HUES64 (cell line): Measurements from ENCODE around the gene SFTPB.
"Not testable (repeated sequence)": the region's sequence is repeated elsewhere in the genome, so short reads cannot be mapped to it uniquely, and the experiment has no call there.

Experiments used
- H3K27ac ChIP-seq: 2 replicates; pipeline ENCODE4 v1.7.0; 2013; ENCODE audit warnings: low read depth, low read length, inconsistent platforms
- H3K27me3 ChIP-seq: 2 replicates; pipeline ENCODE4 v1.6.1; 2013; ENCODE audit warnings: mild to moderate bottlenecking, low read length; ENCODE audit not compliant: insufficient read depth
- H3K36me3 ChIP-seq: 2 replicates; pipeline ENCODE4 v1.6.1; 2013; ENCODE audit warnings: mild to moderate bottlenecking, low read length; ENCODE audit not compliant: insufficient read depth
- H3K4me1 ChIP-seq: 2 replicates; pipeline ENCODE4 v1.6.1; 2013; ENCODE audit warnings: mild to moderate bottlenecking, low read length, moderate library complexity; ENCODE audit not compliant: insufficient read depth
- H3K4me3 ChIP-seq: 2 replicates; pipeline ENCODE4 v1.5.1; 2013; ENCODE audit warnings: mild to moderate bottlenecking, low read length, moderate library complexity
- H3K9ac ChIP-seq: 2 replicates; pipeline ENCODE4 v1.6.1; 2013; ENCODE audit warnings: mild to moderate bottlenecking, low read depth, low read length
- H3K9me3 ChIP-seq: 2 replicates; pipeline ENCODE4 v1.6.1; 2013; ENCODE audit warnings: low read depth, low read length; ENCODE audit not compliant: insufficient read depth
- WGBS: fragments of 150-250, 120-280 bp; methylation state at CpG from one replicate; pipeline ENCODE4 v1.1.7; 2013; ENCODE audit warnings: missing lambda C conversion rate; 5-methylcytosine and 5-hydroxymethylcytosine counted together

SFTPB gene

DNA sequence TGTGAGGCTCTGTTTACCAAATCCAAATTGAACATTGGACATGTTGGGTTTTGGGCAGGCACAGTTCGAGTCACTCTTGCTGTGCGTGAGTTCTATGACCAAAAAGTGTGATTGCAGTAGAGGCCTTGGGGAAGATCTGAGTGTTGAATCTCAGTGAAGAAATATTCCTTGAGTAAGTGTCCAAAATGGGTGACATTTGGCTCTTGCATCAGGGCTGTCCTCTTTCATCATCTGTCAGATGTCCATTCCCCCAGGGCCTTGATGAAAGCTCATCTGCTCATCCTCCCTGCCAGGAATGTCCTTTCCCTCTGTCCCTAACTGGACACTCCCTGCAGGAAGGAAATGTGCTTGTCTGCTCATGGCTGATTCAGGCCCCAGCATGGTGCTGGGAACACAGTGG is 6.4 kb upstream of the SFTPB start:
- 87% methylated on average over 2 of the region's 2 CpGs for WGBS
- Histone ChIP-seq H3K4me1 (no peaks in the 10 kb centered on the region), H3K9me3 (no peaks in the 10 kb centered on the region)

DNA sequence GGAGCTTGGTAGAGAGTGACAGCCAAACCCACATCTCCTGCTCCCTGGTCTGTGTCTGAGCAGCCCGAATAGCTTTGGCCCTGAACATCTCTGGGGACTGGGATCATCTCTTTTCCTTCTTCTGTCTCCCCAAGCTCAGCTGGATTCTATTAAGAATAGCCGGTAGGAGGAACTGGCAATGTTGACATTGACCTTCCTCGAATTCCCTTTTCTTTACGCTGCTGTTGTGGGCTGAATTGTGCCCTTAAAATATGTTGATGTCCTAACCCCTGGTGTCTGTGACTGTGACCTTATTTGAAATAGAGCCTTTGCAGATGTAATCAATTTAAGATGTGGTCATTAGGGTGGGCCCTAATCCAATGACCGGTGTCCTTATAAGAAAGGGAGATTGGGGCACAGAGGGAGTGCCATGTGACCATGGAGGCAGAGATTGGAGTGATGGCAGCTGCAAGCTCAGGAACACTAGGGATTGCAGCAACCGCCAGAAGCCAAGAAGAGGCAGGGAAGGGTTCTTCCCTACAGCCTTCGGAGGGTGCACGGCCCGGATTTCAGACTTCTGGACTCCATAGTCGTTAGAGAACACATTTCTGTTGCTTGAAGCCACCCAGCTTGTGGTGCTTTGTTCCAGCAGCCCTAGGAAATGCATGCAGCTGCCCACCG is 5.8 kb upstream of the SFTPB start:
- Histone ChIP-seq H3K27me3 (no peaks in the 10 kb centered on the region), H3K27ac (no peak overlapping the region), H3K4me3 (no peak overlapping the region), H3K9ac (no peak overlapping the region), H3K4me1 (no peaks in the 10 kb centered on the region), H3K36me3 (no peaks in the 10 kb centered on the region), H3K9me3 (no peaks in the 10 kb centered on the region)
- 80% methylated on average over 11 of the region's 11 CpGs for WGBS

More for the DNA sequence above, 6.4 kb upstream of the SFTPB start:
- H3K9ac ChIP-seq, result no peak overlapping the region
- 0 out of 2 replicates have a peak, but pooled peaks cover 2% of the 10 kb centered on the region for H3K27me3 ChIP-seq
- H3K4me3 ChIP-seq, result no peak overlapping the region
- no peaks in the 10 kb centered on the region for H3K36me3 ChIP-seq
- no peak overlapping the region for H3K27ac ChIP-seq

DNA sequence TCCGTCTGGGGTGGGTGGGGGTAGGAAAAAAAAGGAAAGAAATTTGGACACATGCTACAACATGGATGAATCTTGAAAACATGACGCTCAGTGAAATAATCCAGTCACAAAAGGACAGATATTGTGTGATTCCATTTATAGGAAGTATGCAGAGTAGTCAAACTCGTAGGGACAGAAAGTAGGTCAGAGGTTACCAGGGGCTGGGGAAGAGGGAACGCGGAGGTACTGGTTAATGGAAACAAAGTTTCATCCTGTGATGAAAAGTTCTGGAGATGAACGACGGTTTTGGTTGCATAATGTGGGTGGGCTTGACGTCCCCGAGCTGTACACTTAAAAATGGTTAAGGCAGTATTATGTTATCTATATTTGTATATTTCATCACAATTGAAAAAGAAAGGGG is 4.5 kb upstream of the SFTPB start:
- no peak overlapping the region for H3K27ac ChIP-seq
- H3K36me3 ChIP-seq, result no peaks in the 10 kb centered on the region
- H3K9me3 ChIP-seq, result no peaks in the 10 kb centered on the region
- no peaks in the 10 kb centered on the region for H3K4me1 ChIP-seq
- 89% methylated on average over 8 of the region's 9 CpGs for WGBS
- no peak overlapping the region for H3K4me3 ChIP-seq
- no peak overlapping the region for H3K9ac ChIP-seq
- no peaks in the 10 kb centered on the region for H3K27me3 ChIP-seq

DNA sequence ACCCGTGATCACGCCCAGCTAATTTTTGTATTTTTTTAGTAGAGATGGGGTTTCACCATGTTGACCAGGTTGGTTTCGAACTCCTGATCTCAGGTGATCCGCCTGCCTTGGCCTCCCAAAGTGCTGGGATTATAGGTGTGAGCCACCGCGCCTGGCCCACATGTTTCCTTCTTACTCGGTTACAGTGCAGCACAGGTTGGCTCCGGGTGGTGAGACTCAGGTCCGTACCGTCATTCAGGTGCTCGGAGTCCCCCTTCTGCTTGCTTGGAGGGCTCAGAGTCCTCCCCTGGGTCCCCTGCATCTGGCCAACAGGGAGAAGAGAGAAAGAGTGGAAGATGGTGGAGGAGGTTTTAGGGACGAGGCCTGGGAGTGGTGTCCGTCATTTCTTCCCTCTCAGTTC is 2.4 kb upstream of the SFTPB start:
- 89% methylated on average over 11 of the region's 13 CpGs for WGBS
- H3K9me3 ChIP-seq, H3K27me3 ChIP-seq, H3K4me3 ChIP-seq, H3K9ac ChIP-seq, H3K27ac ChIP-seq, H3K4me1 ChIP-seq, H3K36me3 ChIP-seq: not testable (repeated sequence)

DNA sequence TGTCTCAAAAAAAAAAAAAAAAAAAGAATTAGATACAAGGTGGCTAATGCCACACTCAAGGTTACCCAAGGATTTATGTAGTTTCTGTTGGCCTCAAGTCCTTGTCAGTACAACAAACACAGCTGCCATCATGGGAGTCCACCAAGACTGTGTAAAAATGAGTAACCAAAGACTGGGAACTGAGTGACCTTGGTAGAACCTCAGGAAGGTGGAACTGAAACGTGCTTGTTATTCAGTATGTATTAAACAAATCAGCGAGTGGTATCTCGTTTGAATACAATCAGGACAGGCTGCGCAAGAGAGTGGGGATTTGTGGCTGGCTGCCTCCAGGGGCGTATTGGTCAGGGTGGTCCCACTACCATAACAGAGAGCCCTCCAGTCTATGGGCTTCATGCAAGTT is 1.6 kb upstream of the SFTPB start:
- WGBS, result 85% methylated on average over 5 of the region's 5 CpGs
- H3K4me3 ChIP-seq, result no peak overlapping the region
- H3K36me3 ChIP-seq, result no peaks in the 10 kb centered on the region
- H3K4me1 ChIP-seq, result no peaks in the 10 kb centered on the region
- H3K9me3 ChIP-seq, result no peaks in the 10 kb centered on the region
- no peaks in the 10 kb centered on the region for H3K27me3 ChIP-seq
- H3K9ac ChIP-seq, result no peak overlapping the region
- no peak overlapping the region for H3K27ac ChIP-seq

DNA sequence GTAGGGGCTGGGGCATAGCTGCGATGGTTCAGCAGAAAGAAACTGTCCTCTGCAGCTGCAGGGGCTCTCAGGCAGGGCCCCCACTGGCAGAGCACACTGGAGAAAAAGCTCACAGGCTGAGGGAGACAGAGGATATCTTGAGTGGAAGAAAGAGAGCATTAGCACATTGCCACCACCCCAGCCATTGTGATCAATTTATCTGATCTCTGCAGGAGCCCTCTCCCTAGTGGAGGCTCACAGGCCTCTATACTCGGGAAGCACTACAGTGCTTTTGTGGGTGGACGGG is 801 bp upstream of the SFTPB start:
- no peaks in the 10 kb centered on the region for H3K9me3 ChIP-seq
- no peak overlapping the region for H3K9ac ChIP-seq
- WGBS, result 85% methylated on average over 3 of the region's 3 CpGs
- H3K27ac ChIP-seq, result no peak overlapping the region
- H3K36me3 ChIP-seq, result no peaks in the 10 kb centered on the region
- H3K27me3 ChIP-seq, result no peaks in the 10 kb centered on the region
- H3K4me3 ChIP-seq, result no peak overlapping the region
- no peaks in the 10 kb centered on the region for H3K4me1 ChIP-seq

DNA sequence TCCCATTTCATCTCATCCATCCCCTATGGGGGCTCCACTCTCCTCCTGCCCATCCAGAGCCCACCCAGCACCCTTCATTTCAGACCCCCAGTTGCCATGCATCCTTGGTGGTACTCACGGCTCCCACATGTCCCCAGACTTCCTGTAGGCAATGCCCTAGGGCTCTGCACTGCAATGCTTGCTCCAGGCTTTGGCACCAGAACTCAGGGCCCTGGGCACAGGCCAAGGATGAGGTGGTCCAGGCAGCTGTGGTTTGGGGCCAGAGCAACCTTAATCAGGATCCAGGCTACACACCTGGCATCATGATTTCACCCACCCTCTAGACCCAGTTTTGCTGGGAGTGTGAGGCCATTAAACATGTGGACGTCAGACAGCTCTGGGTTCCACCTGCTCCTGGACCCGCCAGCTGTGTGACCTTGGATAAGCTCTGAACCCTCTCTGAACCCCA is 414 bp downstream of the SFTPB start:
- no peaks in the 10 kb centered on the region for H3K27me3 ChIP-seq
- H3K4me1 ChIP-seq, result no peaks in the 10 kb centered on the region
- WGBS, result 83% methylated on average over 3 of the region's 3 CpGs
- H3K9me3 ChIP-seq, result no peaks in the 10 kb centered on the region
- no peak overlapping the region for H3K27ac ChIP-seq
- H3K9ac ChIP-seq, result no peak overlapping the region
- H3K4me3 ChIP-seq, result no peak overlapping the region
- H3K36me3 ChIP-seq, result no peaks in the 10 kb centered on the region

DNA sequence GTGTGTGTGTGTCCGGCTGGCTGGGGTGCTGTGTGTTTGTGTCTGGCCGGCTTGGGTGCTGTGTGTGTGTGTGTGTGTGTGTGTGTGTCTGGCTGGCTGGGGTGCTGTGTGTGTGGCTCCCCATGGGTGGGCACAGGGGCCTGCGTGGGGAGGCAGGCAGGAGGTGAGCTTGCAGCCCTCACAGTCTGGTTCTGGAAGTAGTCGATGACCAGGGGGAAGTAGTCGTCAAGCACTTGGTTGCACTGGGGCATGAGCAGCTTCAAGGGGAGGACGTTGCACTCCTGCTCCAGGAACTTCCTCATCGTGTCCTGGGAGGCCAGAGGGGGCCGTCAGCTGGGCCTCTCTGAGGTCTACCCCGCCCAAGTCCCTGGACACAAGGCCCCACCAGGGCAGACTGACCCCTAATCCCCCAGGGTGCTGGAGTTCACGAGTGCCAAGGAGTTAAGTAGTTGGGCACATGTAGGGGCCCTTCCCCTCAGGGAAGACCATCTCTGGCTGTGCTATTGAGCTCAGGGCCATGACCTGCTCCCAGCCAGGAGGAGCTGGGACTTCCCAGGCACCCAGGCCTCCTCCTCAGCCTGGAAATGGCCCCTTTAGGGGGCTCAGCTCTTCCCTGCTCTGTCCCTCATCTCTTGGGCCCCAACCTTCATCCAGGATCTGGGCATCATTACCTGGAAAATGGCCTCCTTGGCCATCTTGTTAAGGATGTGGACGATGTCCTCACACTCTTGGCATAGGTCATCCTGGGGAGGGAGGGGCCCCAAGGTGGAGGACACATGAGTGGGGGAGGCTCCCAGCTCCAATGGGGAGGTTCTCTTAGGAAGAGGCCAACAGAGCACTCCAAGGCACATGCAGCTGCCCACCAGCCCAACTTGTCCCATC is 1.3 kb downstream of the SFTPB start:
- Histone ChIP-seq H3K36me3 (no peaks in the 10 kb centered on the region), H3K4me3 (no peak overlapping the region), H3K27ac (no peak overlapping the region), H3K27me3 (no peaks in the 10 kb centered on the region), H3K9ac (no peak overlapping the region), H3K4me1 (no peaks in the 10 kb centered on the region), H3K9me3 (no peaks in the 10 kb centered on the region)
- 89% methylated on average over 10 of the region's 11 CpGs for WGBS

DNA sequence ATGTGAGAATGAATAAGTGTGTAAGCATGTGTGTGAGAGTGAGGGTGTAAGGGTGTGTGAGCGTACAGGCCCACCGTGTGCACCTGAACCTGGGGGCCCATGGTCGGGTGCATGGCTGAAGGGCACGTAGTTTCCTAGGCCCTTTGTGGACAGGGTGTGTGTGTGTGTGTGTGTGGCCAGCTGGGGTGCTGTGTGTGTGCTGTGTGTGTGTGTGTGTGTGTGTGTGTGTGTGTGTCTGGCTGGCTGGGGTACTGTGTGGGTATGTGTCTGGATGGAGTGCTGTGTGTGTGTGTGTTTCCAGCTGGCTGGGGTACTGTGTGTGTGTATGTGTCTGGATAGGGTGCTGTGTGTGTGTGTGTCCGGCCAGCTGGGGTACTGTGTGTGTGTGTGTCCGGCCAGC is 2.0 kb downstream of the SFTPB start:
- WGBS, result 95% methylated on average over 6 of the region's 6 CpGs
- H3K9ac ChIP-seq, result no peak overlapping the region
- no peak overlapping the region for H3K4me3 ChIP-seq
- H3K9me3 ChIP-seq, result no peaks in the 10 kb centered on the region
- no peaks in the 10 kb centered on the region for H3K27me3 ChIP-seq
- no peak overlapping the region for H3K27ac ChIP-seq
- H3K36me3 ChIP-seq, result no peaks in the 10 kb centered on the region
- H3K4me1 ChIP-seq, result no peaks in the 10 kb centered on the region

DNA sequence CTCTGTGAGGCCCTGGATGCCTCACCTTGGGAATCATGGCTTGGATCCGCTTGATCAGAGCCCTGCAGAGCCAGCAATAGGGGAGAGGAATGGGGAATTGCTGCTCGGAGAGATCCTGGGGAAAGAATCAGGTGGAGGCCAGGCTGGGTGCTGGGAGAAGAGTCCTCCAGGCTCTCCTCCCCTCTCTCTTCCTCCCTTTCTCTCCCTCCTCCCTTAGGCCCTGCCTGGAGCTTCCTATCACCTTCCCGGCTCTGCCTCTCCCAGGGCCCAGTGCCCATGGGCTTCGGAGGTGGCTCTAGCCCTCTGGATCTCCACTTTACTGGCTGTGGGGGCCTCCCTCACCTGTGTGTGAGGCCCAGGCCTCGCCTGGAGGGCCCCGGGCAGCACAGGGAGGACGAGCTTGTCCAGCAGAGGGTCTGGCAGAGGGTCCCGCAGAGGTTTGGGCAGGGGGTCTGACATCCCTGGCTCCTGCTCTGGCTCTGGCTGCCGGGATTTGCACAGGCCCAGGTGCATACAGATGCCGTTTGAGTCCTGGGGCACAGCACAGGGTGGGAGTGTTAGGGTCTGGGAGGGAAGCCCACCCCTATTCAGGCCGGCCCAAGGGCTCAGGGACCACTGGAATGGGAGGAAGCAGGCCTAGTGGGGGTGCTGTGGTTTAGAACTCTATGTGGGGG is 2.6 kb downstream of the SFTPB start:
- Histone ChIP-seq H3K27ac (no peak overlapping the region), H3K4me3 (no peak overlapping the region), H3K4me1 (no peaks in the 10 kb centered on the region), H3K36me3 (no peaks in the 10 kb centered on the region), H3K27me3 (no peaks in the 10 kb centered on the region), H3K9me3 (no peaks in the 10 kb centered on the region), H3K9ac (no peak overlapping the region)
- WGBS, result 89% methylated on average over 11 of the region's 11 CpGs
